ENCODE measurements around the gene HIVEP3. TPM values are rescaled to one million over a fixed set of nuclear protein-coding genes. Genes with fewer than 3 reads are reported as not detected.

HIVEP3 gene
- total and polyA plus RNA-seq, 2 experiments from 2014 or later: 0.57 to 5.9 TPM

- Histone ChIP-seq H3K4me3 (no peak overlapping the region), H3K9me2 (replicated peaks; ENCODE audit: insufficient read depth) (no peaks in the 10 kb centered on the region), H3K27ac (no peak overlapping the region), H2AFZ (no peak overlapping the region), H3K9me3 (ENCODE audit: low read depth) (no peaks in the 10 kb centered on the region), H4K20me1 (ENCODE audit: insufficient read depth, poor library complexity, severe bottlenecking) (no peaks in the 10 kb centered on the region), H3K36me3 (replicated peaks; ENCODE audit: insufficient read depth, low read depth) (no peaks in the 10 kb centered on the region), H3K27me3 (no peaks in the 10 kb centered on the region), H3K79me2 (no peaks in the 10 kb centered on the region), H3K4me1 (ENCODE audit: insufficient read depth) (no peaks in the 10 kb centered on the region), H3K4me2 (no peak overlapping the region)
- TF ChIP-seq EZH2 (IDR thresholded peaks at IDR 0.05; ENCODE audit: borderline replicate concordance) (no peak), EZH2phosphoT487 (IDR thresholded peaks at IDR 0.05; ENCODE audit: low read depth, severe bottlenecking, unreplicated experiment) (no peak)
- TF ChIP-seq, protein P1, sequence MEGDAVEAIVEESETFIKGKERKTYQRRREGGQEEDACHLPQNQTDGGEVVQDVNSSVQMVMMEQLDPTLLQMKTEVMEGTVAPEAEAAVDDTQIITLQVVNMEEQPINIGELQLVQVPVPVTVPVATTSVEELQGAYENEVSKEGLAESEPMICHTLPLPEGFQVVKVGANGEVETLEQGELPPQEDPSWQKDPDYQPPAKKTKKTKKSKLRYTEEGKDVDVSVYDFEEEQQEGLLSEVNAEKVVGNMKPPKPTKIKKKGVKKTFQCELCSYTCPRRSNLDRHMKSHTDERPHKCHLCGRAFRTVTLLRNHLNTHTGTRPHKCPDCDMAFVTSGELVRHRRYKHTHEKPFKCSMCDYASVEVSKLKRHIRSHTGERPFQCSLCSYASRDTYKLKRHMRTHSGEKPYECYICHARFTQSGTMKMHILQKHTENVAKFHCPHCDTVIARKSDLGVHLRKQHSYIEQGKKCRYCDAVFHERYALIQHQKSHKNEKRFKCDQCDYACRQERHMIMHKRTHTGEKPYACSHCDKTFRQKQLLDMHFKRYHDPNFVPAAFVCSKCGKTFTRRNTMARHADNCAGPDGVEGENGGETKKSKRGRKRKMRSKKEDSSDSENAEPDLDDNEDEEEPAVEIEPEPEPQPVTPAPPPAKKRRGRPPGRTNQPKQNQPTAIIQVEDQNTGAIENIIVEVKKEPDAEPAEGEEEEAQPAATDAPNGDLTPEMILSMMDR (IDR thresholded peaks at IDR 0.05; ENCODE audit: poor library complexity): no peak
- WGBS (ENCODE audit: low lambda C conversion rate, missing lambda C conversion rate): 70% methylated on average over 4 of the region's 4 CpGs
- DNase-seq (ENCODE audit: low spot score): peak; percentile 54
Measured at GRCh38 chr1:41608211-41608610, 310.5 kb downstream of the HIVEP3 start.

GRCh38 chr1:41607808-41608207 lies 310.9 kb downstream of the HIVEP3 start:
- Histone ChIP-seq H2AFZ (no peak overlapping the region), H4K20me1 (ENCODE audit: insufficient read depth, poor library complexity, severe bottlenecking) (no peaks in the 10 kb centered on the region), H3K4me1 (ENCODE audit: insufficient read depth) (no peaks in the 10 kb centered on the region), H3K9me2 (replicated peaks; ENCODE audit: insufficient read depth) (no peaks in the 10 kb centered on the region), H3K4me3 (no peak overlapping the region), H3K36me3 (replicated peaks; ENCODE audit: insufficient read depth, low read depth) (no peaks in the 10 kb centered on the region), H3K79me2 (no peaks in the 10 kb centered on the region), H3K4me2 (no peak overlapping the region), H3K27ac (no peak overlapping the region), H3K9me3 (ENCODE audit: low read depth) (no peaks in the 10 kb centered on the region), H3K27me3 (no peaks in the 10 kb centered on the region)
- TF ChIP-seq EZH2 (IDR thresholded peaks at IDR 0.05; ENCODE audit: borderline replicate concordance): no peak
- TF ChIP-seq, protein P1 (IDR thresholded peaks at IDR 0.05; ENCODE audit: poor library complexity): no peak
- no peak for TF ChIP-seq EZH2phosphoT487 (IDR thresholded peaks at IDR 0.05; ENCODE audit: low read depth, severe bottlenecking, unreplicated experiment)
- DNase-seq (ENCODE audit: low spot score): no peak
- WGBS (ENCODE audit: low lambda C conversion rate, missing lambda C conversion rate): 86% methylated on average over 5 of the region's 5 CpGs

GRCh38 chr1:41599912-41600311 lies 318.8 kb downstream of the HIVEP3 start:
- no peaks in the 10 kb centered on the region for H3K9me2 ChIP-seq (replicated peaks; ENCODE audit: insufficient read depth)
- no peak overlapping the region for H2AFZ ChIP-seq
- TF ChIP-seq EZH2 (IDR thresholded peaks at IDR 0.05; ENCODE audit: borderline replicate concordance): no peak
- no peak for TF ChIP-seq EZH2phosphoT487 (IDR thresholded peaks at IDR 0.05; ENCODE audit: low read depth, severe bottlenecking, unreplicated experiment)
- TF ChIP-seq, protein P1 (IDR thresholded peaks at IDR 0.05; ENCODE audit: poor library complexity): peak; percentile 52
- no peaks in the 10 kb centered on the region for H3K36me3 ChIP-seq (replicated peaks; ENCODE audit: insufficient read depth, low read depth)
- no peak overlapping the region for H3K4me3 ChIP-seq
- WGBS (ENCODE audit: low lambda C conversion rate, missing lambda C conversion rate): 55% methylated on average over 5 of the region's 5 CpGs
- no peaks in the 10 kb centered on the region for H3K79me2 ChIP-seq
- no peak for DNase-seq (ENCODE audit: low spot score)
- H3K27ac ChIP-seq: no peak overlapping the region
- H3K4me2 ChIP-seq: no peak overlapping the region
- no peaks in the 10 kb centered on the region for H3K9me3 ChIP-seq (ENCODE audit: low read depth)
- no peaks in the 10 kb centered on the region for H3K27me3 ChIP-seq
- H3K4me1 ChIP-seq (ENCODE audit: insufficient read depth): no peaks in the 10 kb centered on the region
- H4K20me1 ChIP-seq (ENCODE audit: insufficient read depth, poor library complexity, severe bottlenecking): no peaks in the 10 kb centered on the region

DNA sequence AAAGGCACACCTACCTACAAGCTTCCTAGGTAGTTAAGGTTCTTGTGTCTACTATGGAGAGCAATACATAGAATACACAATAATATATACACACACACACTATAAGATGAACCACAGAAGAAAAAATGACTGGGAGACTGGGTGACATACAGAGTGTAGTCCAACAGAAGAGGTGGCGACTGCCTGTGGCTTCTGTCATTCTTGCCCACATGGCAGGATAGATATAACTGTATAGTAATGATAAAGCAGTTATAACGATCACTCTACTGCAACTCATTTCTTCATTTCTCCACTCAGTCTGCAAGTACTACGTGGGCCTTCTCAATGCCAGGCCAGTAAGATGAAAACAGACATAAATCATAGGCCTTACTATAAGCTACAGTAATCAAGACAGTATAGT lies 320.4 kb downstream of the HIVEP3 start:
- H3K36me3 ChIP-seq (replicated peaks; ENCODE audit: insufficient read depth, low read depth): no peaks in the 10 kb centered on the region
- H3K9me2 ChIP-seq (replicated peaks; ENCODE audit: insufficient read depth): no peaks in the 10 kb centered on the region
- H3K27ac ChIP-seq: no peak overlapping the region
- 94% methylated on average over 3 of the region's 3 CpGs for WGBS (ENCODE audit: low lambda C conversion rate, missing lambda C conversion rate)
- TF ChIP-seq EZH2phosphoT487 (IDR thresholded peaks at IDR 0.05; ENCODE audit: low read depth, severe bottlenecking, unreplicated experiment) (no peak), EZH2 (IDR thresholded peaks at IDR 0.05; ENCODE audit: borderline replicate concordance) (no peak)
- TF ChIP-seq, protein P1 (IDR thresholded peaks at IDR 0.05; ENCODE audit: poor library complexity): no peak
- DNase-seq (ENCODE audit: low spot score): no peak
- H2AFZ ChIP-seq: no peak overlapping the region
- no peaks in the 10 kb centered on the region for H3K27me3 ChIP-seq
- no peaks in the 10 kb centered on the region for H4K20me1 ChIP-seq (ENCODE audit: insufficient read depth, poor library complexity, severe bottlenecking)
- no peaks in the 10 kb centered on the region for H3K9me3 ChIP-seq (ENCODE audit: low read depth)
- no peaks in the 10 kb centered on the region for H3K79me2 ChIP-seq
- H3K4me1 ChIP-seq (ENCODE audit: insufficient read depth): no peaks in the 10 kb centered on the region
- H3K4me3 ChIP-seq: no peak overlapping the region
- H3K4me2 ChIP-seq: no peak overlapping the region
